Skin epidermis (tissue), 12 donors: ENCODE data around the gene DNAH3.
"Not testable (repeated sequence)": the region's sequence is repeated elsewhere in the genome, so short reads cannot be mapped to it uniquely, and the experiment has no call there.

Experiments
- H3K27ac ChIP-seq, 21 experiments: fragments of 200-600 bp; sonication (generic) in 11 of 21; one replicate each; pipeline ENCODE4 v1.5.0; 2020; ENCODE audit warnings: mild to moderate bottlenecking in 3 of 21, inconsistent platforms in 2 of 21, moderate library complexity in 2 of 21
- H3K4me3 ChIP-seq, 7 experiments: fragments of 200-600 bp; sonication (generic) in 2 of 7; one replicate each; pipeline ENCODE4 v1.5.0; 2020; ENCODE audit warnings: inconsistent platforms in 2 of 7, mild to moderate bottlenecking in 2 of 7, moderate library complexity in 1 of 7

DNAH3 gene

DNA sequence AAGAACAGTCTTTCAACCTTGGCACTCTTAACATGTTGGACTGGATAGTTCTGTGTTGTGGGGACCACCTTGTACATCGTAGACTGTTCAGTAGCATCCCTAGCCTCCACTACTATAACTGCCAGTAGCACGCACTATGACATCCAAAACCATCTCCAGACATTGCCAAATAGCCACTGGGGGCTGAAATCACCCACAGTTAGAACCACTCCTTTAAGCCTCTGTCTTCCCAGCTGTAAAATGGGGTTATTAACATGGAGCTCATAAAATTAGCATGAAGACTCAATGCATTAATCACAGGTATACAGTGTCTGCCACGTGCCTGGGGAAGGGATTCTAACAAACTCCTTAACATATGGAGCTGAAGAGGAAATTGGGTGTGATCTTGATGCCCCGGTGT is 200.4 kb downstream of the DNAH3 start:
- Histone ChIP-seq H3K4me3 (no peak overlapping the region), H3K27ac (no peak overlapping the region)

DNA sequence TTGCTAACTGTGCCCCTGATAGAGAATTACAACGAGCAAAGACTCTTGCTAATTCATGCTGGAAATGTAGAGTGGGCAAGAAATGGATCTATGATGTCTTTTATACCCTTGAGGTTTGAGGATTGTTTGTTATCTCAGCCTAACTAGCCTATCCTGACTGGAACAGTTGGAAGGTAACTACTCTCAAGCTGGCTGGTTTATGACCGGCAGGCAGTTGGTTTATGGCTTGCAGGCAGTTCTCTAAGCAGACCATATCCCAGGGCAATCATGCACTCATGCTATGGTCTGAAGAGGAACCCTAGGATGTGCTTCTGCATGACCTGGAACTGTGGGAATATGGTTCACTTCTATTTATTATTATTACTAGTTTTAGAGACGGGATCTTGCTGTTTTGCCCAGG is 201.0 kb downstream of the DNAH3 start:
- H3K27ac ChIP-seq, result no peak overlapping the region
- no peak overlapping the region for H3K4me3 ChIP-seq

DNA sequence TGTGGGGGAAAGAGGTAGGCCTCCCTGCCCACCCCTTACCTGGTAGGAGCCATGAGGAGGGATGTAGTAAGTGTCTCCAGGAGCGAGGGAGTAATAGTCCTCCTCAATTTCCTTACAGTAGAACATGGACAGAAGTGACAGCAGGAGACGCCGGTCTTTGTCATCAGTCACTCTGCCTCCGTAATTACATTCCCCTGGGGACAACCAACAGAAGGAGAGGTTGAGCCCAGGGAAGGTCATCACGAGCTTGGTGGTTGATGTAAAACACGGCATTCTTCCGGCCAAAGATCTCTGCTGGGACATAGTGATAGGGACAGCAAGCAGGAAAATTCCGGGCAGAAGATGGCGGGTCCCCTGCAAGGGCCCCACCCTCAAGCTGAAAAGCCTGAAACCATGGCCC is 202.2 kb downstream of the DNAH3 start:
- no peak overlapping the region for H3K27ac ChIP-seq
- no peak overlapping the region for H3K4me3 ChIP-seq

DNA sequence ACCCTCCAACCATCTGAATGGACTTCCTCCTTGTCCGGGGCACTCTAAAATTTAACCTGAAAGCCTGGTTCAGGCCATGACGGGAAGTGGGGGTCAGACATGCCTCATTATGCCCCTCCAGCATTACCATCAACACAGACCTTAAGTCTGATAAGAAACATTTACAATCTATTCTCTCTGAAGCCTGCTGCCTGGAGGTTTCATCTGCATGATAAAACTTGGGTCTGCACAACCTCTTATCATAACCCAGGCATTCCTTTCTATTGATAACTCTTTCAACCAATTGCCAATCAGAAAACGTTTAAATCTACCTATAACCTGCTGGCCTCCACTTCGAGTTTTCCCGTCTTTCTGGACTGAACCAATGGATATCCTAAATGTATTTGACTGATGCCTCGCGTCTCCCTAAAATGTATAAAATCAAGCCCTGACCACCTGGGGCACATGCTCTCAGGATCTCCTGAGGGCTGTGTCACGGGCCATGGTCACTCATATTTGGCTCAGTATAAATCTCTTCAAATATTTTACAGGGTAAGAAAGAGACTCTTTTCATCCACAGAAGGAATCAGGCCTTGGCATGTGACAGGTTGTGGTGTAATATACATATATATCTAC is 204.5 kb downstream of the DNAH3 start:
- no peak overlapping the region for H3K4me3 ChIP-seq
- H3K27ac ChIP-seq, result no peak overlapping the region

DNA sequence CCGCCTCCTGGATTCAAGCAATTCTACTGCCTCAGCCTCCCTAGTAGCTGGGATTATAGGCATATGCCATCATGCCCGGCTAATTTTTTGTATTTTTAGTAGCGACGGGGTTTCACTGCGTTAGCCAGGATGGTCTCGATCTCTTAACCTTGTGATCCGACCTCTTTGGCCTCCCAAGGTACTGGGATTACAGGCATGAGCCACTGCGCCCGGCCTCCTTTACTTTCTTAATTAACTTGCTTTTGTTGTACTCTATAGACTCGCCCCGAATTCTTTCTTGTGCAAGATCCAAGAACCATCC is 205.1 kb downstream of the DNAH3 start:
- not testable (repeated sequence) for H3K4me3 ChIP-seq, H3K27ac ChIP-seq

DNA sequence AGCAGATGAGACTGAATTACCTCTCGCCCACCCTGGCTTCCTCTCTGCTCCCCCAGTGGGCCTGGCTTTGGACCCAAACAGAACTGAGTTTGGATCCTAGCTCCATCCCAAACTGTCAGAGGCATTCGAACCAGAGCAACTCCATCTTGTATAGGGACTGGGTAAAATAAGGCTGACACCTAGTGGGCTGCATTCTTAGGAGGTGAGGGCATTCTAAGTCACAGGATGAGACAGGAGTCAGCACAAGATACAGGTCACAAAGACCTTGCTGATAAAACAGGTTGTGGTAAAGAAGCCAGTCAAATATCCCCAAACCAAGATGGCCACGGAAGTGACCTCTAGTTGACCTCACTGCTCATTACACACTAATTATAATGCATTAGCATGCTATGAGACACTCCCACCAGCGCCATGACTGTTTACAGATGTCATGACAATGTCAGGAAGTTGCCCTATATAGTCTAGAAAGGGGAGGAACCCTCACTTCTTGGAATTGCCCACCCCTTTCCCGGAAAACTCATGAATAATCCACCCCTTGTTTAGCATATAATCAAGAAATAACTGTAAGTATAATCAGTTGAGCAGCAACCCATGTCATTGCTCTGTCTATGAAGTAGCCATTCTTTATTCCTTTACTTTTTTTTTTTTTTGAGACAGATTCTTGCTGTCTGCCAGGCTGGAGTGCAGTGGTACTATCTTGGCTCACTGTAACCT is 205.6 kb downstream of the DNAH3 start:
- H3K27ac ChIP-seq, result no peak overlapping the region
- no peak overlapping the region for H3K4me3 ChIP-seq

DNA sequence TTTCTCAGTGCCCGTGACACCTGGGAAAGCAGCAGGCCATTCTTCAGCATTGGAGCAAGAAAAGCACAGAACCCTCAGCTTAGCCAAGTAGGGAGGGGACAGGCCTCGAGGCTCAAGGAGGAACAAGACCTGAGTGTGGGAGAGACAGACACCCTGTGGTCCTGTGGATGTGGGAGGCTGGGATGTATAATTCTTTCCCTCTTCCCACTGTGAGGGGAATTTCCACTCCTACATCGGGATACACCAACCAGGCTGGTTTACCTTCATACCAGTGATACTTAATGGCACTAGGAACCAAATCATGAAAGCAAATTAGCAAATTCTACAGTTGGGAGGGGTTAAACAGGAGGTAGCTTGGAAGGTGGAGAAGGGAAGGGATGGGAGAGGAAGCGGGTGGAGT is 208.4 kb downstream of the DNAH3 start:
- H3K27ac ChIP-seq, result no peak overlapping the region
- H3K4me3 ChIP-seq, result no peak overlapping the region

DNA sequence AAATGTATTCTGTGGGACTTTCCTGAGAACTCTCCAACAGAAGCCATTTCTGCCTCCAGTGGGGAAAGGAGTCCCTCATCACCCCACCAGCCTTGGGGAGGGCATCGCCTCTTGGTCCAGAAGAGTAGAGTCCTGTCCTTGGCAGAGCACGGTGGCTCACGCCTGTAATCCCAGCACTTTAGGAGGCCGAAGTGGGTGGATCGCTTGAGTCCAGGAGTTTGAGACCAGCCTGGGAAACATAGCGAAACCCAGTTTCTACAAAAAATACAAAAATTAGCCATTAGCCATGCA is 209.1 kb downstream of the DNAH3 start:
- no peak overlapping the region for H3K4me3 ChIP-seq

DNA sequence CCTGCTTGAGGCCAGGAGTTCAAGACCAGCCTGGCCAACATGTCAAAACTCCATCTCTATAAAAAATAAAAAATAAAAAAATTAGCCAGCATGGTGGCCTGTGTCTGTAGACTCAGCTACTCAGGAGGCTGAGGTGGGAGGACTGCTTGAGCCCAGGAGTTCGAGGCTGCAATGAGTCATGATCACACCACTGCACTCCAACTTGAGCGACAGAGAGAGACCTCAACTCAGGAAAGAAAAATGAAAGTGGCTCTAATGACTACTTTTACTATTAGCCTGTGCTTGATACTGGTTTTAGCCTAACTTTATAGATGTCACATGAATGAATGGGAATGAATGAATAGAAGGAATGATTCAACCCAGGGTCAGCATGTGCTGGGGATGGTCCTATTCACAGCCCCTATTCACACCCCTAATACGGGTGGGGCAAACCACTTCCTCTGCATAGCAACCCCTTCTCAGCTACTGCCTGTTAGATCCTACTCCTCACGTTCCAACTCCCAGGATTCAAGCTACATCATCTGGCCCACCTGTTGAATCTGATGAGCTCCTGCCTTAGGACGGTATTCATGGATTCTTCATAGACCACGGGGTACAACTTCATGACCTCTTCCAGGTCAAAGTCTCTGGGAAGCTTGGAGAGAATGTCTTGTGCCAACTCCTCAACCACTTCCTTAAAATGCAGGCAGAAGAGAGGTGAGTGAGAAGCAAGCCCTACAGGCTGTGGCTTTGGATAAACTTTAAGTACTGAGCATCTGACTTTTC is 209.6 kb downstream of the DNAH3 start:
- Histone ChIP-seq H3K27ac (no peak overlapping the region), H3K4me3 (no peak overlapping the region)

More for the DNA sequence above, 209.1 kb downstream of the DNAH3 start:
- H3K27ac ChIP-seq, result no peak overlapping the region

DNA sequence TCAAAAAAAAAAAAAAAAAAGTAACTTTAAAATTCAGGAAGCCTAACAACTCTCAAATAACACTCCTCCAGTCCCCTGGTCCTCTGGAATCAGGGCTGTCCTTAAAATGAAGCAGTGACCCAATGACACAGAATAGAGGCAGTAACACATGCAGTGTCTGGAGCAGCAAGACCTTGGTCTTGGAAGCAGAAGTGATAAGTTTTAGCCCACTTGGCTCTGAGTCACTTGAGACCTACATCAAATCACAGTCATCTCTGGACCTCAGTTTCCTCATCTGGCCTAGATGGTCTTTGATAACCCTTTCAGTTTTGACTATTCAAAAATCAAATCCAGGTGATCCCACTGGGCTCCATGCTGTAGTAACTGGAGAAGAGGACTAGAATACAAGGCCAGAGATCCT is 211.0 kb downstream of the DNAH3 start:
- H3K27ac ChIP-seq, result no peak overlapping the region
- H3K4me3 ChIP-seq, result no peak overlapping the region

DNA sequence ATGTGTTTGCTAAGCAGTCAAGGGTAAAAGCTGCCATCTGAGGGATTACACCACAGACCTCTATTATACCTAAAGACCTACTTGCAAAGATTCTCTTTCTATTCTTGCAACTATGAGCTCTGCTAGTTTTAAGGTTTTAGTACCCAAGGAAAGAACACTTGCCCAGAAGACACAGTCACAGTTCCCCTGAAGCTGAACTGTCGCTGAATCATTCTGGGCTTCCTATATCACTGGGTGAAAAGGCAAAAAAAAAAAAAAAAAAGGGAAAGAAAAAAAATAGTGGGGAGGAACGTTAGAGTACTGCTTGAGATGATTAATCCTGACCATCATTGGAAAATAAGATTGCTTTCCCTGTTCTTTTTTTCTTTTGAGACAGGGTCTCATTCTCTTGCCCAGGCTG is 212.2 kb downstream of the DNAH3 start:
- Histone ChIP-seq H3K4me3 (no peak overlapping the region), H3K27ac (no peak overlapping the region)

DNA sequence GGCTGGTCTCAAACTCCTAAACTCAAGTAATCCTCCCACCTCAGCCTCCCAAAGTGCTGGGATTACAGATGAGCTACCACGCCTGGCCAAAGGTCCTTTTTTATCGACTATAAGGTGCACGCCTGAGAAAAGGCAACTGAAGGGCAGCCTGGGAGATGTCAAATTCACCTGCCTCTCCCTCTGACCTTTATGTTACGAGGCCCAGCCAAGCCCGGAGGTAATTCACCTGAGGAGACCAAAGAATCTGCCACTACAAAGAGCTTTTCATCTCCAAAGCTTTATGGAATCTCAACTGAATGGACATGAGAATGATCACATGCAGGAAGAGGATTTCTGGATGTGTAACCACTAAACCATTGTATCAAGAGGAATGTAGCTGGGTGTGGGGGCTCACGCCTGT is 212.9 kb downstream of the DNAH3 start:
- Histone ChIP-seq H3K4me3 (no peak overlapping the region), H3K27ac (no peak overlapping the region)

DNA sequence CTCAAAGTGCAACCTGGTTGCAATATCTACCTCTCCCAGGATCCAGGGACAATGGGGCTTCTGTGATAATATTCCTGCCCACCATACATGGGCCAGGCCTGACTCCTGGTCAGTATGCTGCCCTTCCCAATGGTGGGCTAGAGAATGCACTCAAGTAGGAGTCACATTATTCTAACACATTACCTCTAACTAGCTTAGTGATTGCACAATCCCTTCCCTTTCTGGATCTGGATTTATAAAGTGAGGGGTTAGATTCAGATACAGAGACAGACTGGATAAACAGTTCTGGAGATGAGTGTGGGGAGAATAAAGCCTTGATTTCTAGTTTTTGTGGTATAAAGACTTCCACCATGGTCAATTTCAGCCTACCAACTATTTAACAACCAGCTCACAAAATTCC is 217.1 kb downstream of the DNAH3 start:
- no peak overlapping the region for H3K27ac ChIP-seq
- no peak overlapping the region for H3K4me3 ChIP-seq

DNA sequence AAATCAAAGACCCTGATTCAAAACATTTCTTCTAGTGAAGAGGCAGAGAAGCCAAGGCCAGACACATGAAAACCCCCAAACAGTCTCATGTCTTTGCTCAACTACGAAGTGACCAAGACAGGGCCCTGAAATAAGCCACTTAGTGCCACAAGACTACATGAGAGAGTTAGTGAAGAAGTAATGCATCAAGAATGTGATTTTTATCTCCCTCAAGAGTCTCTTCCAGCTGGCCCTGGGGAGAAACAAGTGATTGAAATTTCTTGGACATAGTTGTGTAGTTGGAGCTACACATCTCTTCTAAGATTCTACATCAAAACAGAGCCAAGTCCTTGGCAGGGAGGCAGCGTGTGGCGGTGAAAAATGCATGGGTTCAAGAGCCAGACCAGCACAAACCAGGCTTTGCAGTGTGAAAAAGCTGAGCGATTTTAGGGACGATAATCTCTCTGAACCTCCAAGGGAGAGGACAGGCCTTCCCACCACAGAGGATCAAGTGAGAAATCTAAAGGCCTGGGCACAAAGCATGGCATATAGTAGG is 219.5 kb downstream of the DNAH3 start:
- no peak overlapping the region for H3K4me3 ChIP-seq
- peak overlapping the region in 3 of 21 experiments; percentile 9 to 40 (median 19) for H3K27ac ChIP-seq

DNA sequence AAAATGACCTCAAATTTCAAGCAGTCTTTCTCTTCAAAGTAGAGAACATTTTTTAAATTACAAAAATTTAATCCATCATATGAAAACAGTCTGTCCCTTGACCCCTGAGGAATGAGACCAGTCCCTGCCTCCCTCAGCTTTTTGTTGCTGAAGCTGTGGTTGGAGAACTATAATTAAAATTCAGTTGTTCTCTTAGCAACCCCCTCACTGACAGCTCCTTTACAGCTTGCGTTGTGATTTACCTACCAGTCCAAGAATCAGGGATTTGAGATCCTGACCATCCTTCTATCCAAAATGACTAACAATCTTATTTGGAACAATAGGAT is 220.3 kb downstream of the DNAH3 start:
- Histone ChIP-seq H3K4me3 (no peak overlapping the region), H3K27ac (peak overlapping the region in 4 of 21 experiments; percentile 9 to 40 (median 14))

DNA sequence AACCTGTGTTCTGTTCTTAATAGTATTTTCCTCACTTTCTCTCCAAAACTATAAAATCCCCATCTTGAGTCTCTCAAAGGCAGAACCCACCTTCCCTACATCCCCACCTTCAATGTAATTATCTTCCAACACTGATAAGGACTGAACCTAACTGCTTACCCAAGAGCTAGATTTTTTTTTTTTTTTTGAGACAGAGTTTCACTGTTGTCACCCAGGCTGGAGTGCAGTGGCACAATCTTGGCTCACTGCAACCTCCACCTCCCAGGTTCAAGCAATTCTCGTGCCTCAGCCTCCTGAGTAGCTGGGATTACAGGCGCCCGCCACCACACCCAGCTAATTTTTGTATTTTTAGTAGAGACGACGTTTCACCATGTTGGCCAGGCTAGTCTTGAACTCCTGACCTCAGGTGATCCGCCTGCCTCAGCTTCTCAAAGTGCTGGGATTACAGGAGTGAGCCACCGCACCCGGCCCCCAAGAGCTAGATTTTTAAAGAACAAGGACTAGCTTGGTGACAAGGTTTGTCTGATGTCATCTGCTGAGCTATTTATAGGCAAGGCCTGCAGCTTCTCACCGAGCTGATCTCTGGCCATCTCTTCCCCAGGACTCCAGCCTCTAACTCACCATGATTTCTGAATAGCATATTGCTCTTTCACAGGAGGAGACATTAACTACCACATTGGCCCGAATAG is 220.8 kb downstream of the DNAH3 start:
- H3K4me3 ChIP-seq, result not testable (repeated sequence)
- H3K27ac ChIP-seq, result peak overlapping the region in 2 of 21 experiments; percentile 18 to 22

DNA sequence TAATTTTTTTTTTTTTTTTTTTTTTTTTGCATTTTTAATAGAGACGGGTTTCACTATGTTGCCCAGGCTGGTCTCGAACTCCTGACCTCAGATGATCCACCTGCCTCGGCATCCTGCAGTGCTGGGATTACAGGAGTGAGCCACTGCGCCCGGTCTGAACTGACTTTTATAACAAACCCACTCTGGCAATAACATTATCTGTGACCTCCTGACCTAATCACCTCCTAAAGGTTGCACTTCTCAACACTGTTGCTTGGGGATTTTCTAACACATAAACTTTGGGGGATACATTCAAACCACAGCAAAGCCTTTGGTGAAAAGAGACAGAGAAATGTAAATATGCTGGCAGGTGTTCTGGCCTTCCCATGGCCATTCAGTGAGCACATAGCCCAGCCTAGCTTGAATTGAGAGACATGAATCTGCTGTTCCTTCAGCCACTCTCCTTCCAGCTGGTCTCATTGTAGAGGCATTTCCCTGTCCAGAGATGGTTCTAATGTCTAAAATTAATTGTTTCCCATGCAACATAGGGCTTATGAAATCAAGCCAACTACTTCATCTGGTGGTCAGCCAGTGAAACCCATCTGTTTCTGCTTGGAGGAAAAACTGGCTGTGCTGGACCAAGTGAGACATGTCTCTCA is 221.8 kb downstream of the DNAH3 start:
- Histone ChIP-seq H3K27ac (no peak overlapping the region), H3K4me3 (no peak overlapping the region)

DNA sequence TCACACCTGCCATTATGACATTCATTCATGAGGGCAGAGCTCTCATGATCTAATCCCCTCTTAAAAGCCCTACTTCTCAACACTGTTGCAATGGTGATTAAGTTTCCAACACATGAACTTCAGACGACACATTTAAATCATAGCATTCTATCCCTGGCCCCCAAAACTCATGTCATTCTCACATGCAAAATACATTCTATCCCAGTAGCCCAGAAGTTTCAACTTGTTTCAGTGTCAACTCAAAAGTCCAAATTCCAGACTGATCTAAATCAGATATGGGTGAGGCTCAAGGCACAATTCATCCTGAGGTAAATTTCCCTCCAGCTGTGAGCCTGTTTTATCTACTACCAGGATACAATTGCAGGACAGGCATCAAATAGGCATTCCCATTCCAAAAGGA is 224.9 kb downstream of the DNAH3 start:
- H3K4me3 ChIP-seq, result no peak overlapping the region
- H3K27ac ChIP-seq, result no peak overlapping the region

DNA sequence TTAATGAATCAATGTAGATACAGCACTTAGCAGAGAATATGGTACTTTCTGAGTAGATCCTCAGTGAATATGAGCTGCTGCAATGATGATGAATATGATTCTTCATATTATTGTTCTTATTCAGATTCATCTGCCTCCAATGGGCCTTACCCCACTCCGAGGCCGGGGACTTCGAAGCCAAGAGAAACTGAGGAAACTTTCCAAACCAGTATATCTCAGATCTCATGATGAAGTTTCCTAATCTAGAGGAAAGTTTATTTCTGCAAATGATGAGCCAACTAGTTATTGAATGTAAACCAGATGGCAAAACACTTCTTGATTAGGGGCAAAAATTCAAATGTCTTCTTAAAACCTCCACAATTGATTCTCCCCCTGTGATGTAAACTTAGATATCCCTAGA is 226.8 kb downstream of the DNAH3 start:
- no peak overlapping the region for H3K4me3 ChIP-seq
- H3K27ac ChIP-seq, result no peak overlapping the region

DNA sequence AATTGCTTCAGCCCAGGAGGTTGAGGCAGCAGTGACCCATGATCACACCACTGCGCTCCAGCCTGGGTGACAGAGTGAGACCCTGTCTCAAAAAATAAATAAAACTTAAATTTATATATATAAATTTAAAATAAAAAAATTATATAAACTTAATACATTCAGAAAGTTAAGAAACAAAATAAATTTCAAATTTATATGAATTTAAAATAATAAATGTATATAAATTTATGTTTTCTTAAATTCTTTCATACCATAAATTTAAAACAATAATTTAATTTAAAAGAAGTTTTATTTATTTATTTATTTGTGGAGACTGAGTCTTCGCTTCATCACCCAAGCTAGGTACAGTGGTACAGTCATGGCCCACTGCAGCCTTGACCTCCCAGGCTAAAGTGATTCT is 229.8 kb downstream of the DNAH3 start:
- Histone ChIP-seq H3K27ac (no peak overlapping the region), H3K4me3 (no peak overlapping the region)
